HepG2 (cell line): ENCODE data around the gene UBC. TPM values are rescaled to one million over a fixed set of nuclear protein-coding genes. Genes with fewer than 3 reads are reported as not detected.

ENCODE experiments used
- ATF1 ChIP-seq: IDR thresholded peaks from 2 replicates; pipeline ENCODE4 v1.6.1; 2016; ENCODE audit warnings: mild to moderate bottlenecking, control low read depth
- BCL6 ChIP-seq: IDR thresholded peaks from 2 replicates; pipeline ENCODE4 v1.6.1; 2016; ENCODE audit warnings: missing genetic modification reagents, missing compliant biosample characterization
- BRCA1 ChIP-seq: sonication (generic); formaldehyde crosslinking; IDR thresholded peaks from 2 replicates; pipeline ENCODE4 v1.4.0; 2020; ENCODE audit warnings: missing genetic modification reagents
- ELF3 ChIP-seq: IDR thresholded peaks from 2 replicates; pipeline ENCODE4 v1.6.1; 2016; ENCODE audit warnings: missing genetic modification reagents, missing compliant biosample characterization
- ETV5 ChIP-seq: IDR thresholded peaks from 2 replicates; pipeline ENCODE4 v1.6.1; 2018; ENCODE audit warnings: missing biosample characterization, missing genetic modification reagents, inconsistent platforms, borderline replicate concordance
- FOSL2 ChIP-seq: sonication (generic); formaldehyde crosslinking; IDR thresholded peaks from 2 replicates; pipeline ENCODE4 v1.4.0; 2020; ENCODE audit warnings: missing genetic modification reagents
- HMG20A ChIP-seq: IDR thresholded peaks from 2 replicates; pipeline ENCODE4 v1.6.1; 2016; ENCODE audit warnings: borderline replicate concordance
- KDM4B ChIP-seq: sonication (generic); formaldehyde crosslinking; IDR thresholded peaks from 2 replicates; pipeline ENCODE4 v1.4.0; 2020; ENCODE audit warnings: missing genetic modification reagents
- LCORL ChIP-seq, 2 experiments: fragments of 450-650 bp in 1 of 2; sonication (generic) in 1 of 2; formaldehyde crosslinking in 1 of 2; IDR thresholded peaks; 2 replicates each; pipeline versions ENCODE4 v1.5.0 to v1.6.1; 2017 to 2020; ENCODE audit warnings: antibody characterized with exemption in 1 of 2, missing genetic modification reagents in 1 of 2
- NCOA5 ChIP-seq: sonication (generic); formaldehyde crosslinking; IDR thresholded peaks from 2 replicates; pipeline ENCODE4 v1.4.0; 2020; ENCODE audit warnings: missing genetic modification reagents
- POLR2A ChIP-seq, 2 experiments: IDR thresholded peaks; 2 replicates each; pipeline ENCODE4 v1.6.1; 2011; ENCODE audit warnings: low read depth in 2 of 2, low read length in 2 of 2, mild to moderate bottlenecking in 1 of 2, moderate library complexity in 1 of 2; ENCODE audit not compliant: insufficient read depth in 1 of 2
- TBX2 ChIP-seq: sonication (generic); formaldehyde crosslinking; IDR thresholded peaks from 2 replicates; pipeline ENCODE4 v1.5.0; 2020; ENCODE audit warnings: missing genetic modification reagents, mild to moderate bottlenecking, borderline replicate concordance
- XRCC5 ChIP-seq: fragments of 200-400 bp; formaldehyde crosslinking; optimal IDR thresholded peaks from 2 replicates; pipeline ENCODE3; 2017; ENCODE audit warnings: mild to moderate bottlenecking, low read length
- ZEB1 ChIP-seq: IDR thresholded peaks from 2 replicates; pipeline ENCODE4 v1.6.1; 2012; ENCODE audit warnings: mild to moderate bottlenecking, low read depth, inconsistent platforms; ENCODE audit not compliant: insufficient replicate concordance
- ZNF124 ChIP-seq: sonication (generic); formaldehyde crosslinking; IDR thresholded peaks from 2 replicates; pipeline ENCODE4 v1.4.0; 2020; ENCODE audit warnings: missing genetic modification reagents
- ZNF207 ChIP-seq: fragments of 450-650 bp; IDR thresholded peaks from 2 replicates; pipeline ENCODE4 v1.6.1; 2016; ENCODE audit warnings: antibody characterized with exemption, borderline replicate concordance
- ZNF362 ChIP-seq: sonication (generic); formaldehyde crosslinking; IDR thresholded peaks from 2 replicates; pipeline ENCODE4 v1.4.0; 2020; ENCODE audit warnings: missing genetic modification reagents, mild to moderate bottlenecking, borderline replicate concordance
- ZNF530 ChIP-seq: sonication (generic); formaldehyde crosslinking; IDR thresholded peaks from 2 replicates; pipeline ENCODE4 v1.5.0; 2020; ENCODE audit warnings: low read depth, mild to moderate bottlenecking, missing genetic modification reagents
- ZNF607 ChIP-seq: sonication (generic); formaldehyde crosslinking; IDR thresholded peaks from 2 replicates; pipeline ENCODE4 v1.5.1; 2020; ENCODE audit warnings: missing genetic modification reagents, mild to moderate bottlenecking, borderline replicate concordance
- ZNF710 ChIP-seq: sonication (generic); formaldehyde crosslinking; IDR thresholded peaks from 2 replicates; pipeline ENCODE4 v1.5.0; 2020; ENCODE audit warnings: mild to moderate bottlenecking, missing genetic modification reagents, borderline replicate concordance
- ZNF792 ChIP-seq: IDR thresholded peaks from 2 replicates; pipeline ENCODE4 v1.6.1; 2016
- ZSCAN29 ChIP-seq: sonication (generic); formaldehyde crosslinking; conservative IDR thresholded peaks from 2 replicates; pipeline ENCODE4 v1.4.0; 2020; ENCODE audit warnings: mild to moderate bottlenecking, missing genetic modification reagents
- polyA plus RNA-seq, 8 experiments: library from polyadenylated mRNA; depleted of rRNA in 3 of 8; stranded (reverse) in 7 of 8; unstranded in 1 of 8; fragments of >200 nt; fragmentation: Illumina TruSeq in 4 of 8; extraction: Trizol in 4 of 8; gene quantifications; 2 replicates each; pipeline versions ENCODE4 v1.2.1 to v1.2.3, GENCODE V29; 2011 to 2016; ENCODE audit warnings: low read depth in 4 of 8, missing spikeins in 1 of 8, mixed read lengths in 1 of 8; ENCODE audit not compliant: insufficient read depth in 1 of 8
- total RNA-seq, 5 experiments: library from RNA; depleted of rRNA; stranded (reverse); fragments of >200 nt; fragmentation: Illumina TruSeq; extraction: Trizol; gene quantifications; 2 replicates each; pipeline ENCODE4 v1.2.3, GENCODE V29; 2016; ENCODE audit warnings: low read depth in 1 of 5
- TF ChIP-seq, protein P1 (sequence below): sonication (generic); formaldehyde crosslinking; IDR thresholded peaks from 2 replicates; pipeline ENCODE4 v1.5.1; 2020; ENCODE audit warnings: mild to moderate bottlenecking, moderate library complexity, missing genetic modification reagents
- TF ChIP-seq, protein P2 (sequence below): sonication (generic); formaldehyde crosslinking; conservative IDR thresholded peaks from 2 replicates; pipeline ENCODE4 v1.4.0; 2020; ENCODE audit warnings: missing genetic modification reagents
- TF ChIP-seq, protein P3 (sequence below): IDR thresholded peaks from 2 replicates; pipeline ENCODE4 v1.6.1; 2016; ENCODE audit warnings: missing compliant biosample characterization, missing genetic modification reagents, borderline replicate concordance

UBC gene
- total and polyA plus RNA-seq, 2 of the 13 experiments (the other 11 are each of a cell fraction or from before 2014, with no cell fraction given) = 805 to 1,432 TPM

DNA sequence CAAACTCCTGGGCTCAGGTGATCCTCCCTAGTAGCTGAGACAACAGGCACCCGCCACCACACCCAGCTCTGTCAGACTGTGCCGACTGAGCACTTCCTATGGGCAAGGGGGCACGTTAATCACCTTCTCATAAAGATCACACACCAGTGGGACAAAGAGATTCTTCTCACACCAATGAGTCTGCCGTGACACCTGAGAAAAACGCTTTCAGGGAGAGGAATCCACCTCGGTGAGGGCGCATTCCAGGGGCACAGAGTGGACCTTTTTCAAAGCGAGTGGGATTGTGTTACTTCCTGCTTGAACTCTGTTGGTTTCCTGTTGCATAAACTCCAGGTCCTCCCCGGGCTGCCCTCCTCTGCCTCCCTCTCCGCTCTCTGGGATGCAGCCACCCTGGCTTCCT, 33.3 kb downstream of the UBC start (continued):
- TF ChIP-seq, protein P1, sequence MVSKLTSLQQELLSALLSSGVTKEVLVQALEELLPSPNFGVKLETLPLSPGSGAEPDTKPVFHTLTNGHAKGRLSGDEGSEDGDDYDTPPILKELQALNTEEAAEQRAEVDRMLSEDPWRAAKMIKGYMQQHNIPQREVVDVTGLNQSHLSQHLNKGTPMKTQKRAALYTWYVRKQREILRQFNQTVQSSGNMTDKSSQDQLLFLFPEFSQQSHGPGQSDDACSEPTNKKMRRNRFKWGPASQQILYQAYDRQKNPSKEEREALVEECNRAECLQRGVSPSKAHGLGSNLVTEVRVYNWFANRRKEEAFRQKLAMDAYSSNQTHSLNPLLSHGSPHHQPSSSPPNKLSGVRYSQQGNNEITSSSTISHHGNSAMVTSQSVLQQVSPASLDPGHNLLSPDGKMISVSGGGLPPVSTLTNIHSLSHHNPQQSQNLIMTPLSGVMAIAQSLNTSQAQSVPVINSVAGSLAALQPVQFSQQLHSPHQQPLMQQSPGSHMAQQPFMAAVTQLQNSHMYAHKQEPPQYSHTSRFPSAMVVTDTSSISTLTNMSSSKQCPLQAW (CRISPR knock-in tag) = peak; percentile 83
- no peak for TF ChIP-seq BRCA1 (CRISPR knock-in tag)
- TF ChIP-seq ZSCAN29 (CRISPR knock-in tag) = peak; percentile 75; the same call in 1 of the 2 replicates
- peak; percentile 70; the same call in 1 of the 2 replicates for TF ChIP-seq ZNF792 (CRISPR knock-in tag)
- TF ChIP-seq FOSL2 (CRISPR knock-in tag) = peak; percentile 44; the same call in 1 of the 2 replicates
- TF ChIP-seq, protein P2, sequence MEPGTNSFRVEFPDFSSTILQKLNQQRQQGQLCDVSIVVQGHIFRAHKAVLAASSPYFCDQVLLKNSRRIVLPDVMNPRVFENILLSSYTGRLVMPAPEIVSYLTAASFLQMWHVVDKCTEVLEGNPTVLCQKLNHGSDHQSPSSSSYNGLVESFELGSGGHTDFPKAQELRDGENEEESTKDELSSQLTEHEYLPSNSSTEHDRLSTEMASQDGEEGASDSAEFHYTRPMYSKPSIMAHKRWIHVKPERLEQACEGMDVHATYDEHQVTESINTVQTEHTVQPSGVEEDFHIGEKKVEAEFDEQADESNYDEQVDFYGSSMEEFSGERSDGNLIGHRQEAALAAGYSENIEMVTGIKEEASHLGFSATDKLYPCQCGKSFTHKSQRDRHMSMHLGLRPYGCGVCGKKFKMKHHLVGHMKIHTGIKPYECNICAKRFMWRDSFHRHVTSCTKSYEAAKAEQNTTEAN = peak; percentile 75
- peak; percentile 57 for TF ChIP-seq ZEB1
- no peak for TF ChIP-seq LCORL (IDR thresholded peaks at IDR 0.05)
- peak; percentile 59; the same call in 1 of the 2 replicates for TF ChIP-seq LCORL (CRISPR knock-in tag; IDR thresholded peaks at IDR 0.05)
- TF ChIP-seq, protein P3, sequence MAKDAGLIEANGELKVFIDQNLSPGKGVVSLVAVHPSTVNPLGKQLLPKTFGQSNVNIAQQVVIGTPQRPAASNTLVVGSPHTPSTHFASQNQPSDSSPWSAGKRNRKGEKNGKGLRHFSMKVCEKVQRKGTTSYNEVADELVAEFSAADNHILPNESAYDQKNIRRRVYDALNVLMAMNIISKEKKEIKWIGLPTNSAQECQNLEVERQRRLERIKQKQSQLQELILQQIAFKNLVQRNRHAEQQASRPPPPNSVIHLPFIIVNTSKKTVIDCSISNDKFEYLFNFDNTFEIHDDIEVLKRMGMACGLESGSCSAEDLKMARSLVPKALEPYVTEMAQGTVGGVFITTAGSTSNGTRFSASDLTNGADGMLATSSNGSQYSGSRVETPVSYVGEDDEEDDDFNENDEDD (CRISPR knock-in tag) = peak; percentile 53; the same call in 1 of the 2 replicates
- peak; percentile 35 to 46; a peak in 3 of 4 replicates for TF ChIP-seq POLR2A (IDR thresholded peaks at IDR 0.05; ENCODE audit: insufficient read depth in 1 of 2, low read depth in 2 of 2, low read length in 2 of 2)
- TF ChIP-seq HMG20A (CRISPR knock-in tag) = 0 out of 2 replicates have a peak, but pooled peaks have one; percentile 38
- 0 out of 2 replicates have a peak, but pooled peaks have one; percentile 31 for TF ChIP-seq ZNF607 (CRISPR knock-in tag)
- TF ChIP-seq XRCC5 = peak; percentile 21
- TF ChIP-seq ELF3 (CRISPR knock-in tag) = peak; percentile 97
- no peak for TF ChIP-seq NCOA5
- TF ChIP-seq ETV5 (CRISPR knock-in tag) = peak; percentile 96
- no peak for TF ChIP-seq ATF1 (CRISPR knock-in tag)
- TF ChIP-seq ZNF124 = no peak
- peak; percentile 69 for TF ChIP-seq BCL6 (CRISPR knock-in tag)
- TF ChIP-seq TBX2 = peak; percentile 87
- TF ChIP-seq KDM4B (CRISPR knock-in tag) = peak; percentile 41; the same call in 1 of the 2 replicates
- TF ChIP-seq ZNF710 = peak; percentile 75; the same call in 1 of the 2 replicates
- TF ChIP-seq ZNF207 = no peak
- peak; percentile 64; the same call in 1 of the 2 replicates for TF ChIP-seq ZNF362 (CRISPR knock-in tag)
- TF ChIP-seq ZNF530 (CRISPR knock-in tag) = no peak
